HG03520 (cell line): ENCODE measurements around the gene PSMD1.

ENCODE experiments used
- ATAC-seq: cut with Tn5 transposase; IDR thresholded peaks from one replicate; pipeline ENCODE4 v1.9.1; 2021; ENCODE audit warnings: mild to moderate bottlenecking, moderate library complexity; ENCODE audit not compliant: unreplicated experiment

Gene PSMD1

DNA sequence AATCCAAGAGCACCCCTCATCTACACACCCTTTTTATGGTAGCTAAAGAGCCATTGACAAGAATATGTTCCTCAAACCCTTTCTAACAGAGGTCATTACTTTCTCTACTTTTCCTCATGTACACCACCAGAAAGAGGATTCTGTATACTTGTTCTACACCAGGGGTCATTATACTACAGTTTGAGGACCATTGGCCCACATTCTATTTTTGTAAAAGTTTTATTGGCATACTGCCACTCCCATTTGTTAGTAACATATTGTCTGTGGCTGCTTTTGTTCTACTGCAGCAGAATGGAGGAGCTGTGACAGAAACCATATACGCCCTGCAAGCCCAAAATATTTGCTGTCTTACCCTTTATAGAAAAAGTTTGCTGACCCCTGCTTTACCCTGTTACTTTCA, 53.9 kb downstream of the PSMD1 start:
- no peak for ATAC-seq

DNA sequence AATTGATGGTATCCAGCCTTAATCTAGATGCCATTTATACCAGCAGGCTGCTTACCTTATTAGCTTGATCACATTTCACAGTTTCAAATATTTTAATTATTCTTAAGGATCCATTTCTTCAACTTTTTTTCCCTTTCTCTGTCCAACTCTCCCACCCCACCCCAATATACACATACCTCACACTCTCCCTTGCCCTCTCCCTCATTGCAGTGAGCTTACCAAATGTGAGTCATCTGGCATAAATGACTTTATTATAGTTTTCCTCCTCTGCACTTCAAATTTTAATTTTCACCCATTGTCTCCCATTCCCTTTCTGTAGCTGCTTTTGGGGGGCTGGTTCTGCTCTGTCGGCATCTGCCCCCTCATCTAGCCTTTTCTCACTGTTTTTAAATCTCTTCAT, 55.3 kb downstream of the PSMD1 start:
- no peak for ATAC-seq

DNA sequence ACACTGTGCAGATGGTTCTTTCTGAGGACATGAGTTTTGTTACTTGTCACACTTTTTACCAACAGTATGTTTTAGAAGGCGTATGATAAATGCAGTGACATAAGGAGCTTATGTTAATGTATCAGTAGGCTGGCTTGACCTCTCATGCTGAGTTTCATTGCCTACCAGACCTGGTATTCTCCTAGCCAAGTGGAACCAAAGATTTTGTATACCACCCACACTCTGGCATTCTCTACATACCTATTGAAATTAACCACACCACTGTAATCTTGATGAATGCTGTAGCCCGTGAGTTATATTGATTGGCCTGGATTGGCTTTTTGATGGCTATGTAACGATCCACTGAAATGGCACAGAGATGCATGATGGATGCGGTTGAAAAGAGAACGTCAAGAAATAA, 56.8 kb downstream of the PSMD1 start:
- ATAC-seq: no peak

DNA sequence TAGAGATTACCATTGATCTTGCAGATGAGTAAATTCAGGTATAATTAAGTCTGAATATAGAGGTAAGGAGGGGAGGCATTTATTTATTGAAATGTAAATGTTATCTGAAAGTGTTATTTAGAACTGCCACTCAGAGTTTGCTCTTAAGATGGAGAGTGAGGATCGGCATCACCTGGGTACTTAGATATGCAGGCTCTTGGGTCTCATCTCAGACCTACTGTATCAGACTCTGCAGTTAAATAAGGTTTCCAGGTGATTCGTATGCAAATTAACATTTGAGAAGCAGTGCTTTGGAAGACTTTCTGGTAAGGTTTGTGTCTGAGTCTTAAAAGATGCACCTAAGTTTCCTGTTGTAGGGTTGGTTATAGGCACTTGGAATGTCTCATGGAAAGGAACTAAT, 59.0 kb downstream of the PSMD1 start:
- ATAC-seq: no peak

DNA sequence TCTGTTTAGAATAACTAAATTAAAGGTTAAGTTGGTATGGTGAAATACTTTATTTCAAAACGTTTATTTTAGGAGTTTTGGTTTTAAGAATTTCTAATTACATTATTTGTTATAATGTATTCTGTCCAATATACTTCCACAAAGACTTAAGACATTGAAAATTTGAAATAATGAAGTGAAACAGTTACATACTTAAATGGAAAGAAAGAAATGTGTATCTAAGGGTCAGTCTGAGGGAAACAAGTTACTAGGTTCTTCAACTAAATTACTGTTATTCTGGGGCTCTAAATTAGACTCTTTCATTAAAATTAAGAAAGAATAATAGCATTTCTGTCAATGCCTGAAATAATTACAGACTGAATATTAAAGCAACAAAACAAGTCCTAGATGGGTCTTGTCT, 60.5 kb downstream of the PSMD1 start:
- no peak for ATAC-seq

DNA sequence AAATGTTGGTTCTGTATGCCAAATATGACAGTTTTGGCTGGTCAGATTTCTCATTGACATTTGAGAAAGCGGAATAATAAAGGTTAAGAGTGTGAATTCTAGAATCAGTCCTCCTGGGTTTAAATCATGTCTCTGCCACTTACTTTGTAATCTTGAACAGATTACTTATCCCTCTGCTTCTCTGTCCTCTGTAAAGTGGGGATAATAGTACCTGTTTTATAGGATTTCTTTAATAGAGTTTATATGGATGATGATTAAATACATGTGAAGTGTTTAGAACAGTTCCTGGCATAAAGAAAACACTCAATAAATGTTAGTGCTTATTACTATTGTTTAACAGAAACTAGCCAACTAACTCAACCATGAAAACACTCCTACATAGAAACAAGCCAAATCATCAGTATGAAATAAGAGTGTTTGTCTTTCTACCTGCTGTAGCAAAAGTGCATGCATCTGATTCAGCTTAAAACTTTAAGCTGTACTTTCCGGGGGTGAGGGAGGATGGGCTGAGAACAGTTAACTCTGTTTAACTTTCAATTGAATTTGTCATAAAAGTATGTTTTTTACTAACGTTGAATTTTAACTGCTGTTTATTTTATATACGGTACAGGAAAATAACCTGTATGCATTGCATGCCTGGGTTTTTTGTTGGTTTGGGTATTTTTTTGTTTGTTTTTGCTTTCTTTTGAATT, 61.4 kb downstream of the PSMD1 start:
- no peak for ATAC-seq

DNA sequence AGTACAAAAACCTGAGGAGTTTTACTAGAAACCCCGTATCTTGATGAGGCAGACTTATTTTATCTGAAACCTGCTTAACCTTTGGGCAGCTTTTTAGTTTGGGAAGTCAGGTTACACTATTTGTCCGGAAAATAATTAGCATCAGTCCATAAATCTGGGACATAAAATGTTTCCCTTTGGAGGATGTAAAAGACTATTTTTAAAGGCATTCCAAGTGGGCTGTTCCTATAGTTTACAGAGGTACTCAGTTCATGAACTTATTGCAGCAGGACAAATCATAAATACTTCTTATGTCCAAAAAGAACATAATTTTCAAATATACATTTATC, 61.9 kb downstream of the PSMD1 start:
- ATAC-seq: no peak

DNA sequence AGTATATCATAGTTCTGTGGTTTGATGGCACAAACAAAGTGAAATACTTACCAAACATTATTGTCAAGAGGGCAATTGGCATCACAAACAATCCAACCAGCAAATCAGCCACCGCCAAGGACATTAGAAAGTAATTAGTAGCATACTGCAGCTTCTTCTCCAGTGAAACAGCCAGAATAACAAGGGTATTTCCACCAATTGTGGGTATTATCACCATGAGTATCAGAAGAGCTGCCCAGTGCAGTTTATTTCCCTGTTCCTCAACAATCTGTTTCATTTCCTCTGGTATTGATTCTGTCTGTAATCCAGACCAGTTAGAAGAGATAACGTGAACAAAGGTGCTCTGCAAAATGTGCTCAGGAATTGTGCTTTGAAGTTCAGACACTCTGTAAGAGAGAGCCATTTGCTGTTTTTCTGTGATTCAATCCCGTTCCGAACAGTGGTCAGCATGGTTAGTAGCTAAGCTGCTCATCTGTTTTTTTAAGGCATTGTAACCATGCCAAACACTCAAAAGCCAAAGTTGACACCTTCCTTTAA, 66.8 kb downstream of the PSMD1 start:
- ATAC-seq: no peak

DNA sequence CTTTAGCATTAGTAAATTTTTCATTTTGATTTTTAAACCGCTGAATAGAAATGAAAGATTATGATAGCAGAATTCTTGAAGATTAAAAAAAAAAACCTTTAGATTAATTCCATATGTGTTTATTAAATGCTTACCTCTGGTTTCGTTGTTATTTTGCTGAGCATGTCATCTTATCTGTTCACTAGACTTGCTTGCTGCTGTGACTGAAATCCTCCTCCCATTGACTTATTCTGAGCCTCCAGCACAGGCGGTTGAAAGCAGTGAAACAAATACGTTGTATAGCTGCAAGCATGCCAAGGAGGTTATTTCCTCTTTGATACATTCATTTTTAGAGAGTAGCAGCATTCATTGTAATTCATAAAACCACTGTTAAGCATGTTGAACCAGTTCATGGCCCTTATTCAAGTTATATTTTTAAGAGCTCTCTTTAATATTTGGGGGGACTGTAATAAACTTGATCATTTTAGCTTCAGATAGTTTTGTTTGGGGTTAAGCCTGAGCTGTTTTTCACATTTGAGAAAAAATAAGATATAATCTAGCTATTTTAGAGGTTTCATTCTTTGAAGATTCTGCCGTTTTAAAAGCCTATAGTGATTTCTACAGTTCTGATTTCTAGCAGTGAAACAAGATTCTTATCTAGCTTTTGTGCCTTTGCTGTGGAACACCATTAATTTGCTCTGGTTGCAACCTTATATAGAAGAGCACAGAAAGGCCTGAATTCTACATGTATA, 68.3 kb downstream of the PSMD1 start, which contains the start of gene HTR2B:
Gene HTR2B, minus strand, starts transcription at position 205 of the 731 bp plus-strand sequence. CDS start 1,278 bp downstream, outside the sequence.
- no peak for ATAC-seq

DNA sequence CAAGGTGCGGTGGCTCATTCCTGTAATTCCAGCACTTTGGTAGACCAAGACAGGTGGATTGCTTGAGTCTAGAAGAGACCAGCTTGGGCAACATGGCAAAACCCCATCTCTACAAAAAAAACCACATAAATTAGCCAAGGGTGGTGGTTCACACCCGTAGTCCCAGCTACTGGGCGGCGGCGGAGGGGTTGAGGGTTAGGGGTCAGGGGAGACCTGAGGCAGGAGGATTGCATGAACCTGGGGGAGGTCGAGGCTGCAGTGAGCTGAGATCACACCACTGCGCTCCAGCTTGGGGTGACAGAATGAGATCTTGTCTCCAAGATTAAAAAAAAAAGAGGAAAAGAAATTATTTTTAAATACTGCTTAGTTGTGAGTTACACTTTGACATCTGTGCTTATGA, 69.5 kb downstream of the PSMD1 start:
- ATAC-seq: no peak

DNA sequence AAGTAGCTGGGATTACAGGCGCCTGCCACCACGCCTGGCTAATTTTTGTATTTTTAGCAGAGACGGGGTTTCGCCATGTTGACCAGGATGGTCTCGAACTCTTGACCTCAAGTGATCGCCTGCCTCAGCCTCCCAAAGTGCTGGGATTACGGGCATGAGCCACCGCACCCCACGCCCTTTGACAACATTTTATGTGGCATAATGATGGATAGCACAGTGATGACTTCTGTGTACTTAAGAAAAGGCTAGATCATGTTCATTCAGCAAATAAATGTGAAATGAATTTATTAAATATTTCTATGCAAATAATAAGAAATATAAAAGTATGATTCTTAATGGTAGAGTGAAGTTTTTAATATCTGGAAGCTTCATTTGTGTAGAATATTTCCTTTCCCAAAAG, 70.8 kb downstream of the PSMD1 start:
- ATAC-seq: no peak

DNA sequence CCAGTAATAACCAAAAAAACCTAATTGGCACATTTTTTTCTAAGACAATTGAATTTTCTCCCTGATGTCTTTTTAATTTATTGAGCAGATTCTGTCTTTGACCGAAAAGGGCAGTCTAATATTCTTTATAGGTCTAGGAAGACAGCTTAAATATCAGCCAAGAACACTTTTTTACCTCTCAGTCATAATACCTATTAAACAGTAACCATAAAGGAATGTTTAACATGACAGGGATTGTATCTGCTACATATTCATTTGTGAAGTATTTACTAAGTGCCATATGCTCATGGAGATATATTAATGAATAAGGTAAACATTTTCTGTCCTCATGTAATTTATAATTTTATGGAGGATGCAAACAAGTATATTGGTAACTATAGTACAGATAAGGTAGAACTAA, 71.3 kb downstream of the PSMD1 start:
- no peak for ATAC-seq

DNA sequence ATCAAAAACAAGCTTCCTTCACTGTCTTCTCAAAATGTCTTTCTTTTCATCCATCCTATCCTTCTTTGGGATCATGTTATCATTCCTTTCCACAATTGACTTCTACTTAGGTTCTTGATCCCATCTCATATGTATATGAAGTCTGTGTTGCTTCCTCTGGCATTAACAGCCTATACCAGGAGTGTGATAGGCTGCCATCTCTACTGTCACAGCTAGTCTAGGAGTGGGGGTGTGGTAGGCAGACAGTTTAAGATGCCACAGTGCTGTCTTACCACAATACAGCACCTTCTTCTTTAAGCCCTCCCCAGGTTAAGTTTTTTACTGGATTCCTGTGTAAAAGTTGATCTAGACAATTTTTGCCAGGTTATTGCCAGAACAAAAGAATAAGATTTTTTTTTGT, 71.9 kb downstream of the PSMD1 start:
- no peak for ATAC-seq

DNA sequence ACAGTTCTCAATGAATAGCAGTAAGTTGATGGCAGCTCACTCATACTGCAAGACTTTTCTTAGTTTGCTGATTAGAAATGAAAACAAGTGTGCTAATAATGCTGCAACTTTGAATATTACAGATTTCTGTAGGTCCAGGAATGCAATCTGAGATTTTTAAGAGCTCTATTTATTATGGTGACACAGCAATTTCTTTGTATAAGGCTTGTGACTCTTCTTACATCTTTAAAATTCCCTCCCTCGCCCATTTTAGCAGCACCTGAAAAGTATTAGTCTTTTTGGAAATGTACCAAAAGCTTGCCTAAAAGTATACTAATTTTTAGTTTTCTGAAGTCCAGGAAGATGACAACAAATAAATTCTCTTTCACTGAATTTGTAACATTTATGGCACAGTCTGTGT, 72.5 kb downstream of the PSMD1 start:
- ATAC-seq: no peak

DNA sequence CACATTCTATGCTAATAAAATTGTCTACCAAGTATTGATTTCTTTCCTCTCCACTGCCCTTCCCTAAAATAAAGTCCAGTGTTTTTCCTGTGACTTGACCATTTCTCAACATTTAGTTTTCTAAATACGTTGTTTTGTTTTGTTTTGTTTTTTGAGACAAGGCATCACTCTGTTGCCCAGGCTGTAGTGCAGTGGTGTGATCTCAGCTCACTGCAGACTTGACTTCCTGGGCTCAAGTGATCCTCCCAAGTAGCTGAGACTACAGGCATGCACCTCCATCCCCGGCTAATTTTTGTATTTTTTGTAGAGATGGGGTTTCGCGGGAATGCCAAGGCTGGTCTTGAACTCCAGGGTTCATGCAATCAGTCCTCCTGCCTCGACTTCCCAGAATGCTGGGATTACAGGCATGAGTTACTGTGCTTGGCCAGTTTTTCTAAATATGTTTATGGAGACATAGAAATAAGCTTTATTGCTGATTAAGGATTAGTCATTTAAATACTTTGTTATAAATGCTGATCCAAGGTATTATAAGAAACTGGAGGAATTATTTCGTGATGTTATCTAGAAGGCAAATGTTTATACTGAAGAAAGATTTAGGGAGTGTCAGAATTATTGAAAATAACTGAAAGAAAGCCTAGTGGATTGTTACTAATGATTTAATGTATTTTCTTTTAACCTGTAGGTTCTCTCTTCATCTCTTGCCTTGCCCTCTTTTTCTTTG, 73.8 kb downstream of the PSMD1 start:
- ATAC-seq: no peak

DNA sequence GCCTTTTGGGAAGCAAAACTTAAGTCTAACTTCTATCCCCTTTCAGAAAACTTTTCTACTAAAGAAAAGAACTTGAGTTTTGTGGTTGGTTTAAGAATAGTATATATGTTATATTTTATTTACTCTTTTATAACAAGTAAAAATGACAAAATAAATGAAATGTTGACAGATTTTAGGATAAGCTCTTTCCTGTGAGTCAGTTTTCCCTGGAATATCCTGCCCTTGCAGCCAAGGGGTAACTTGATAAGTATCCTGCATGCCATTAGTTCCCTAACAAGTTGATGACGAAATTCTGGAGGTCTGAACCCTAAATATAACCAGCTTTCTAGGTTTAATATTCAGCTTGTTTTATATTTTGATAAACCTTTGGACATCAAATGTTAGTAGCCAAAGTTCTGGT, 75.5 kb downstream of the PSMD1 start:
- no peak for ATAC-seq

DNA sequence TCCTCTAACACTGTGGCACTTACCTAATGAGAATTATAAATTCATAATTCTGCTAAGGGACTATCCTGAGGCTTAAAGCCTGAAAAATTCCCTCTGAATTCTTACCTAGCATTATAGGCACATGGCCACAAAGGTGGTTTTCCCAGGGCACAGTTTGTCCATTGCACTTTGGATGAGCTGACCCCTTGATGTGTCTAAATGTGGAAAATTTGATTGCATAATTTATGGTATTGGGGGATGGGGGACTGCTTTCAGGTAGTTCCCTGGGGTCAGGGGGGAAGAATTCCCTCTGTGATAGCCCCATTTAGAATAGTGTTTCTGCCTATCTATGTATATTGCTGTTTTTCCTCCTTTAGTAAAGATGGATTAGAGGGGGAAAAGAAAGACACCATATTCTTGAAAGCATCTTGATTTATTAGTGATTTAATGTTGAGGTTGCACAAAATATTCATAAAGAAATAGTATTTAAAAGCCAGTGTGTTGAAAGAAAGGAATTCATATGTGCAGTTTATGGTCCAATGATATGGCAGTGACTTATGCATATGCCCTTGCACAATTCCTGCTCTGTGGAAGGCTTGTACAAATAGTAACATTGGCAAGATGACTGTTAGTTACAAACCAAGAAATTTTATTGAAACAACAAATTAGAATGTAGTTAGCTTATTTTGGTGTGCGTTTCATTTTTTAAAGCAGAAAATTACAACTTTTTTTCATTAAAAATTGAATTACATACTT, 76.9 kb downstream of the PSMD1 start:
- ATAC-seq: no peak

DNA sequence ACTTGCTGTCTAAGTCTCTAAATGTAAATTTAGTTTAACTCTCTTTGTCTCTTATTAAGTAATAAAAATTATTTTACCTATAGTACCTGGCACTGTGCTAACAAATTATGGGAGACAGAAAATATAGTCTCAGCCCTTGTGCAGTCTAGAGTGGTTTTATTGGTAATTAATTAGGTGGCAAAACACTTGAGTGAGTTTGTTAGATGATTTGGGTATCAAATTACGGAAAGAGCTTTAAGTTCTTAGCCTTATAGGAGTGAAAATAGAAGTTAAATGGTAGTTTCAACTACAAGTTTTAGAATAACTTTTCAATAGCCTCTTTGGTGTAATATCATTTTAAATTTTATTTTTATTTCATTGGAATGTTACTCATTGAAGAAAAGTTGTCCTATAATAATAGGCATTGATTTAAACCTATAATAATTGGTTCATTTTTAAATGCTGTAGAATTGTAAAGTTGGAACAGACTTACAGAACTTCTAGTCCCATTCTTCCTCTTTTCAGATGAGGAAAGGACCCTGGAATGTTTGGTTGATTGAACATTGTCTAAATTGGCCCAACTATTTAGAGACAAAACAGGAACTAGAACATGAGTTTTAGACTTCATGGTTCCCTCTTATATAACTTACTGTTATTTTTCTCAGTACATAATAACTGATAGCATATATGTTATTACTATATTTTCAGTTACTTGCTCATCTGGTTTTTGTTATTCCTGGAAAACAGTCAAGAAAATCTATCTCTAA, 78.4 kb downstream of the PSMD1 start:
- no peak for ATAC-seq

DNA sequence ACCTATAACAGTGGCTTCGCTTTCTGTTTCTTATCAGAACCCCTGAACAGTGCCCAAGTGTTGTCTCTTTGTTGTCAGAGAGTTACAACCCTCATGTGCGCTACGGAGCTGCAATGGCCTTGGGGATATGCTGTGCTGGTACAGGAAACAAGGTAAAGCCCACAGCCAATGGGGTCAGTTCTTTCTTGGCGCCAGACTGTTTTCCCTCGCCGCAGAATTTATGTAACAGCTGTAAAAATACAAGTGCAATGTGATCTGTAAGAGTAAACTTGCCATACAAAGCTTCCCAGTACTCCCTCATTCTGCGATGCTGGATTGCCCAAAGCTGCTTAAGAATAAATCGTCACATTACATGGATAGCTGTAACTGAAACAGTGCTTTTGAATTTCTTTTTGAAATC, 82.0 kb downstream of the PSMD1 start:
- no peak for ATAC-seq

DNA sequence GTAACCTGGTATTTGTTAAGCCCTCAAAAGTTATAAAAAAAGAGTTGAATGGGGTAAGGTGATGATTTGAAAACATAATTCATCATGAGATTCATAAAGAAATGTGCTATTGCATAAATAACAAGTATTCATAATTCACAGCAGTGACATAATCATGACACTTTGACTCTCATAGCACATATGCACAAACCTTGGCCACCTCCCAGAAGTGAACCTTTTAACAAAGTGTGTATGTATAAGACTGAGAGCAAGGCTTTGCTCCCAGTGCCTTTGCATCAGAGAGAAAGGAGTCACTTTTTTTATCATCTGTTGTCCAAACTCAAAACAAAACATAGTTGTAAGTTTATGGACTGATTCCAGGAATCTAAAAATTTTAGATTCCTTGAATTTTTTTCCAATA, 83.1 kb downstream of the PSMD1 start:
- no peak for ATAC-seq
